Suppressor macrophage (primary cell): ENCODE results near the gene SS18L1.

Experiments used
- DNase-seq, 4 experiments: peaks; one replicate each; pipeline ENCODE4 v3.0.0-alpha.2; 2020 to 2022

The SS18L1 gene

DNA sequence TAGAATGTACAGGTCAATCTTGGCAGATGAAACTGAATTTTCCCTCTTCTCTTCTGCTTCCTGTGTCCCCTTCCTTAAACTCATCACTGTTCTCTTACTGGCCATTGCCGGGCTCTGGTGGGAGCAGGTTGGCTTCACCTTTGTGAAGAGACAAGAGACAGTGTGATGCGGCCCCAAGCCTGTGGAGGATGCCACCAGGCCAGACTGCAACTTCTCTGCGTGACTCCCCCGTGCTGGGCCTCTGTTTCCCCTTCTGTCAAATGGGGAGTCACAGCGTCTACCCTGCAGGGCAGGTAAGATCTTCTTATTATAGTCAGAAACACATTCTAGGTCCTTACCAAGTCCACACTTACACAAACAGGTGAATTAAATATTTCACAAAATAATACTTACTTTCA is 23.2 kb upstream of the SS18L1 start:
- no peak for DNase-seq

DNA sequence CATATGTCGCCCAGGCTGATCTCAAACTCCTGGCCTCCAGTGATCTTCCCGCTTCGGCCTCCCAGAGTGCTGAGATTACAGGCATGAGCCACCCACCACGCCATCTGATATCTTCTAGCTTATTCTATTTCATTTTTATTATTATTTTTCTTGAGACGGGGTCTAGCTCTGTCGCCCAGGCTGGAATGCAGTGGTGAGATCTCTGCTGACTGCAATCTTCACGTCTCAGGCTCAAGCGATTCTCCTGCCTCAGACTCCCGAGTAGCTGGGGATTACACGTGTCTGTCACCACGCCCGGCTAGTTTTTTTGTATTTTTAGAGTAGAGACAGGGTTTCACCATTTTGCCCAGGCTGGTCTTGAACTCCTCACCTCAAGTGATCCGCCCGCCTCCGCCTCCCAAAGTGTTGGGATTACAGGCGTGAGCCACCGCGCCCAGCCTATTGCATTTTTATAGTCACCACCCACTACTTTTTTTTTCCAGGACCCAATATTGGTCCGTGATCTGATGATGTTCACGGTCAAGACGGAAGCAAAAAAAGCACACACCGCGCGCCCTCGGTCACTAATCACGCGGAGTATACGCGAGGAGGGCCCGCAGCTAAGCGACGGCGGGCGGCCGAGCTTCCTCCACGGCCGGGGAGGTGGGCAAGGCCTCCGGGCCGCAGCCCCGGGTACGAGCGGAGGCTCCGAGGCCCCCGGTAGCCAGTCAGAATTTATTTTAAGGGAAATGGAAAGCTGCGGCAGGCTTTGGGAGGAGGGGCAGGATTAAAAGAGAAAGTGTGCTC is 22.4 kb upstream of the SS18L1 start:
- peak; percentile 87 to 94 (median 91) for DNase-seq

DNA sequence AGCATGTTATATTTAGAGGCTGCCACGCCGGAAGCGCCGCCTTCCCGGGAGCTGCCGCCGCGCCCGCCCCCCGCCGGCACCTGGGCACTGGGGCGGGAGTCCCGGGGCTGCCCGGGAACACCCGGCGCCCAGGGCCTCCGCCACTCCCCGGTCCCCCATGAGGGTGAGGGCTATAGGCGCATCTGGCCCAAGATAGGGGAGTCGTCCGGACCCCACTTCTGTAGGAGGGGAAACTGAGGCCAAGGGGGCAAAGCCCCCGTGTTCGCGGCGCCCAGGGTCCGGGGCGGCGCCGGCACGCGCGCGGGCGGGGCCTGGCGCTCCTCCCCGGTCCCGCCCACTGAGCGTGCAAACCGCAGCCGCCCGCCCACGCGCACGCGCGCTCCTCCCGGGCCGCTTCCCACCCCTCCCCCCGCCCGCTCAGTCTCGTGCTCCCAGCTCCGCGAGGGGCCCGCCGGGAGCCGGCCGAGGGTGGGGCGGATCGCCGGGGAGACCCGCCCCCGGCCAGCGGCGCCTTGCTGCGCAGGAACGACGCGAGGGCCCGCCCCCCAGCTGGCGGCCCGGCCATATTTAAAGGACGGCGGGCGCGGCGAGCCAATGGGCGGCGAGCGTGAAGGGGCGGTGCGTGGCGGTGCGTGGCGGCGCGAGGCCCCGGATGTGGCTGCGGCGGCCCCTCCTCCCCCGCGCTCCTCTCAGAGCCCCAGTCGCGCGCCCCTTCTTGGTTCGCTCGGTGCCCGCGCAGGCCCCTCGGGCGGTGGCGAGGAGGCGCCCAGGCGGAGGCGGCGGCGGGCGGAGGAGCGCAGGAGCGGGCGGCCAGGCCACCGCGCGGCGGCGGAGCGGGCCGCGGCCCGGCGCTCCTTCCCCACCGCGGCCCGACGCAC is 21.6 kb upstream of the SS18L1 start, which contains the start of gene LSM14B:
Gene LSM14B (plus strand): TSS at position 700 of the 878 bp plus-strand sequence. CDS start 192 bp downstream, outside the sequence.
- DNase-seq, result peak; percentile 98 to 100 (median 100)

DNA sequence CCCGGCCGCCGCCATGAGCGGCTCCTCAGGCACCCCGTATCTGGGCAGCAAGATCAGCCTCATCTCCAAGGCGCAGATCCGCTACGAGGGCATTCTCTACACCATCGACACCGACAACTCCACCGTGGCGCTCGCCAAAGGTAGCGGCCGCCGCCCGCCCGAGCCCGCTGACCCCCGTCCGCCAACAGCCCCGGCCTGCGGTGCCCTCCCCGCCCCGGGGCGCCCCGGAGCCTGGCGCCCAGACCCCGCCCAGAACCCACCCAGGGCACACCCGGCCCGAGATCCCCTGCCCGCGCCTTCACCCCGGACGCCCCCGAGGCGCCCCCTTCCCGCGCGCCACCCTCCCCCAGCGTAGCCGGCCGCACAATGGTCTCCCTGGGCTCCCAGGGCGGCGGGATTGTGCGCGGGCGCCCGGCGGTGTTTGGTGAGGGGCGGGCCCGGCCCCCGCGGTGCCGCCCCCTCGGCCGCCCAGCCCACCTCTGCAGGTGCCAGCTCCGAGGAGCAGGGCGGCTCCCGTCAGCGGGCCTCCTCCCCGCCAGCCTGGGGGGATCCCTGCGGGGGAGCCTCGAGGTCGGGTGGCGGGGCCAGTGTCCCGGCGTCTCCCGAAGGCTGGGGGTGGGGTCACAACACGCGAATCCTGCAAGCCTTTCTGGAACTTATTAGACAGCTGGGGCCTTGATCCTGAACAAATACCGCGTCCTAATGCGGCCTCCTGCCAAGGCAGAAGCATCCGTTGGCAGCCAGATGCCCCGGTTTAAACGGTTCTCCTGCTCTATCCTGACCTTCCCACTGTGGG is 20.7 kb upstream of the SS18L1 start:
- DNase-seq, result peak in 3 of 4 experiments; percentile 17 to 45 (median 29)

DNA sequence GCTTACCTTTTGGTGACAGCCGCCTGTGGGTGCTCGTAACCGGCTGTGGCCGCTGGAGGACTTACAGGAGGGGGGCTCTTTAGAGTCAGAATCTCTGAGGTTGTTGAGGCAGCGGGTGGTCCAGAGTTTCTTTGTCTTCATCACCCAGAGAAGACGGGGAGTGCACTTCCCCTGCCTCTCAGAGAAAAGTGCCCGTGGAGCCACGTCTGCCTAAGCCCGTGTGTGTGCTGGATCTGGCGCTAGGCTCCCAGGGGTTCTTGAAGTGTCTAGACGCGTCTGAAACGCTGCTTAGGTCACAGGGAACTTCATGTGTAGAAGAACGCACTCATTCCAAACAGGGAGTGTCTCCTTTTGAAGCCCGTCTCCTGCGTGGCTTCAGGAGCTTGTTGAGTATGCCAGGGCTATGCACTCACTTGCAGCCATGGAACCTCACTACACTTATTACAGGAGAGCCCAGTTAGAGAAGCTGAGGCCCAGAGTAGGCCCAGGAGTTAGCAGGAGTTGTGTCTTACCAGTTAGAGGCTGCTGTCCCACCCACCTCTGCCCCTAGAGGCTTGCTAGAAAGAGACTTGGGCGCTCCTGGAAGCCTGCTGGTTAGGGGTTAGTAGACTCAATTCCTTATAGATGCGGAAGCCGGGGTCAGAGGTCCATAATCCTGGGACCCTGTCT is 20.0 kb upstream of the SS18L1 start:
- peak in 2 of 4 experiments; percentile 21 to 32 for DNase-seq

DNA sequence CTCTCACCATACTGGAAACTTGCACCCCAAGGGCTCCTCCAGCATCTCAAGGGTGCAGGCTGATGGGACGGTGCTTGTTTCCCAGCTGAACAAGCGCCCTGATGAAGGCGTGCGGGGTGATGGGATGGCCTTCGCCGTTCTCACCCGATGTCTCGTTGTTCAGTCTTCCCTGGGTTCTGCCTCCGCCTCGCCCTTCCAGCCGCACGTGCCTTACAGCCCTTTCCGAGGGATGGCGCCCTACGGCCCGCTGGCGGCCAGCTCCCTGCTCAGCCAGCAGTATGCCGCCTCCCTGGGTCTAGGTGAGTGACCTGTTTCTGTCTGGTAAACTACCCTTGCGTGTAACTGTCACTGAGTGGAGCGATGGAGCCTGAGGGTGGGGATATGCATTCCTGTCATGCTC is 17.4 kb upstream of the SS18L1 start:
- DNase-seq, result no peak

DNA sequence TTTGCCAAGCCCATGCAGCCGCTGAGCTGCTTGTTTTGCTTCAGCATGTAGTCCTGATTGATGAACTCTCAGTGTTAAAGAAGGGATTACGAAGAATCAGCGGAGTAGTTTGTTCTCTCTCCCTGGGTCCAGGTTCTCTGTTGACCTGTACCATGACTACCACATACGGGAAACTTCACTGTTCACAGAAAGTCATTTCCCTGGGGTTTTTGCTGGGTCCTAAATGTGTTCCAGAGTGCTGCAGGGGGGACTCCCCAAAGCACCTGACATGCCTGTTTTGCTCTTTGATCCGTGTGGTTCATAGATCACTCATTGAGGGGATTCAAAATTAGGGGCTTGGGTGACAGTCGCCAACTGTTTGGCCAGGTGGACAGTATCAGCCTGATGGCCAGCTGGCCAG is 15.8 kb upstream of the SS18L1 start:
- no peak for DNase-seq

DNA sequence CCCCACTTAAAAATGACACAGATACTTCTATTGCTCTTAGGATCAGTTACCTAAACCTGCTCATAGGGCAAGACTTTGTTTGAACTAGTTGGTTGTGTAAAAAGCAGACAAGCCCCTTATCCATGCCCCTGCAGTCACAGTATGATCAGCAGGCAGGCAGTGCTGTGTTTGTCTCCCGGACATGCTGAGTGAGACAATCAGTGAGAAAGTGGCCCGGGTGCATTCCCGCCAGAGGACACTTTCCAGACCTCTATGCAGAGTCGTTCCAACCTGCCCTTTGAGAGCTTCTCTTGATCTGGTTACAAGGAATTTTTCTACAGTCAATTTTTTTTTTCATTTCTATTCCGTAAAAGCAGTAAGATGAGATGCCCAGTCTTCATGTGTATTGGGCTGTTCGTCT is 15.1 kb upstream of the SS18L1 start:
- DNase-seq, result no peak

DNA sequence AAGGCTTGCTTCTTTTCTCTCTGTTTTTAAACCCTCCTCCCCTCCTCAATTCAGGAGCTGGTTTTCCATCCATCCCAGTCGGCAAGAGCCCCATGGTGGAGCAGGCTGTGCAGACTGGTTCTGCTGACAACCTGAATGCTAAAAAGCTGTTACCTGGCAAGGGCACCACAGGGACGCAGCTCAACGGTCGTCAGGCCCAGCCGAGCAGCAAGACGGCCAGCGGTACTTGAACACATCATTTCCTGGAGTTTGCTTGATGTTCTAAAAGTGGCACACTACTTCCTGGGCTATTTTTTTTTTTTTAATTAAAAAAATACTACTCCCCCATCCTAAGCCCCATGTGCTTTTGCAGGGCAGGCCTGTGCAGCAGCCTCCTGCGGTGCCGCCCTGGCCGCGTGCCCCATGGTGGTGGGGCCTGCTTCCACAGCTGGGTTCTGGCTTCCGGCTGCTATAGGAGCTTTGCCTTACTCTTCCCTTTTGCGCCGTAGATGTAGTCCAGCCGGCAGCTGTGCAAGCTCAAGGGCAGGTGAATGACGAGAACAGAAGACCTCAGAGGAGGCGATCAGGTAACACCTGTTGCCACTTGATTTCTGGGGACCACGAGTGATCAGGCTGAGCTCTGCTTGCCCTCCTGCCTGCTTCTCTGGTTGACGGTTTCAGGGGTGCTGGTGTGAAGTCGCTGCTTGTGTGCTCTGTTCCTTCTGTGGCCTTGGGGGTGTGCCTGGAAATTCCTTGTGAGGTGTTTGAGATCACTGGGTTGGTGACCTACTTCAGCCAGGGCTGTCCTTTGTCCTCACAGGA is 13.6 kb upstream of the SS18L1 start:
- no peak for DNase-seq

DNA sequence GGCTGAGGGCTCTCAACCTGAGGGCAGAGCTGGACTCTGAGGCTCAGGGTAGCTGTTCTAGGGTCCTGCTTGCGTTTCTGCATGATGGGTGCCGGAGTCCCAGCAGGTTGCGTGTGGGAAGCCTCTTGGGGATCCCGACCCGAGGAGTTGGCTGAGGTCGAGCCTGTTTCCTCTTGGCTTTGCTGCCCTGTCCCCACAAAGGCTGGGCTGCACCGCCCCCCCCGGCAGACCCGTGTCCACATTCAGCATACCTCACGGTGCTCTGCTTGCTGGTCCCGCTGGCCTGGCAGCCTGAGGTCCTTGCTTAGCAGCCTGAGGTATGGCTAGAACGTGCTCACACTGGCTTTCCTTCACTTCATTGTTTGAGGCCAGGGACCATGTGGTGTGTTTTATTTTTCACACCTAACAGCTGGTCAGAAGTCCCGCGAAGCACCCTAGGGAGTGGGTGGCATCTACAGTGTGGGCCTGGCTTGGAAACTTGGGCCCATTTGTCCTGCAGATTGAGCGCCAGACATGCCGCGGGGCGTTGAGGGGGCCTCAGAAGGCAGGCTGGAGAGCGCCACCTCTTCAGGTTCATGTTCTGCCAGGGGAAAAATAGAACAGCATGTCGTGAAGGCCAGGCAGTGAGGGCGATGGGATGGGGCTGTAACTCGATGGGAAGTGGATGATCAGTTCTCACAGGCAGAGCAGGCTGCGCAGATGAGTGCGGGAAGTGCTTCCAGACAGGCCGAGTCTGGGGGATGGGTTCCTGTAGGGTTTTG is 11.8 kb upstream of the SS18L1 start:
- DNase-seq, result no peak

DNA sequence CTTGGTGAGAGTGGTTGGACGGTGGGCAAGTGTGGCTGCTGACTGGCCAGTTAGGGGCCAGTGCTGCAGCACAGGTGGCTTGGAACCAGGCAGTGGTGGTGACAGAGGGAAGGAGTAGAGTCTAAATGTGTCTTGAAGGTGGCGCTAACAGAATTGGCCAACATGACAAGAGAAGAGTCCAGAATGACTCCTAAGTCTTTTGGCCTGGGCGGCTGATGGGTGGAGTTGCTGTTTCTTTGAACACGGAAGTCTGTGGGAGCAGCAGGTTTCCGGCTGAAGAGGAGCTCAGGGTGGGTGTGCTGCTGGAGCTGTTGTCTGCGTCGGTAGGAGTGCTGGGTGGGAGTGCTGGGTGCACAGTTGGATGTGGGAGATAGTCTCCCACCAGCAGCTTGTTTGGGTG is 11.1 kb upstream of the SS18L1 start:
- DNase-seq, result peak; percentile 43 to 64 (median 62)

DNA sequence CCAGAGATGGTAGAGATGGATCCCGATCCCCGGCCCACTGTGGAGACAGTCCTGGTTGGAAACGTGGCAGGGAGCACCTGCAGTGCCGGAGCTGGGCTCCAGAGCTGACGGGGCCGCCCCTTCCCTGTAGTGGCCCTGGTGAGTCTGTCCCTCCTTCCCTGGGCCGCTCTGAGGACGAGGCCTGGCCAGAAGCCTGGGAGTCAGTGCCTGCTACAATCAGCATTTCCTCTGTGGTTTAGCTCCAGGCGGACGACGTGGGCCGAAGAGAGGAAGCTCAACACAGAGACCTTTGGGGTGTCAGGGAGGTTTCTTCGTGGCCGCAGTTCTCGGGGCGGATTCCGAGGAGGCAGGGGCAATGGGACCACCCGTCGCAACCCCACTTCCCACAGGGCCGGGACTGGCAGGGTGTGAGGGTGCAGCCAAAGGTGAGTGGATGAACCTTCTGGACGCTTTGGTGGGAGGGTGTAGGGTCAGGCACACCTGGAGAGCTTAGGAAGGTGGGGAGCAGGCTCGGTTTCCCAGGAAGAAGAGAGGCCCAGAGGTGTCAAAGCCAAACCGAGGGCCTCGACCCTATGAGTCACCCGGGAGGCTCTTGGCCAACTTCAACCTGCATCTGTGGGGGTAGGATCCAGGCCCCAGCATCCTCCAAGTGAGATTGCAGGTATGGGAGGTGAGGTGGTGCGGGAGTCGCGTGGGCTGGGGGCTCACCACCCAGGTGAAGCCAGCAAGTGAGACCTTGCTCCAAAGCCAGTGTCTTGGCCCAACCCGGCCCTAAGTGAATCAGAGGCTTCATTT is 10.3 kb upstream of the SS18L1 start:
- DNase-seq, result peak; percentile 86 to 92 (median 92)

DNA sequence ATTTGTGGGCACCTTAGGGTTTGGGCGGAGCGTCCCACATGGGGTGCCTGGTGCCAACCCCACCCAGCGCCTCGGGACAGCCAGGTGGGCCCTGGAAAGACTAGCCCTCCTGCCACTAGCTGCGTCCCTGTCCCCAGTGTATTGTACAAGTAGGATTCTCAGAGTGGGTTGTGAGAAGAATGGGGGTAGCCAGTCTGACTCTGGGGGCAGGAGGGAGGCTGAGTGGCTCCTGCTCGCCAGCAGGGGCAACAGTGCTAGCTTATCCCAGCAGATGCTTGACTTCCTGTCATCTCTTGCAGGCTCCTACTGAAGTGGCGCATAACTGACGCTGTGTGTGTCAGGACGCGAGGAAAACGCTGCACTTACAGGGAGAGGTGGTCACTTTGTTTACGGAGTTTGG is 9.7 kb upstream of the SS18L1 start:
- peak in 1 of 4 experiments; percentile 25 for DNase-seq

DNA sequence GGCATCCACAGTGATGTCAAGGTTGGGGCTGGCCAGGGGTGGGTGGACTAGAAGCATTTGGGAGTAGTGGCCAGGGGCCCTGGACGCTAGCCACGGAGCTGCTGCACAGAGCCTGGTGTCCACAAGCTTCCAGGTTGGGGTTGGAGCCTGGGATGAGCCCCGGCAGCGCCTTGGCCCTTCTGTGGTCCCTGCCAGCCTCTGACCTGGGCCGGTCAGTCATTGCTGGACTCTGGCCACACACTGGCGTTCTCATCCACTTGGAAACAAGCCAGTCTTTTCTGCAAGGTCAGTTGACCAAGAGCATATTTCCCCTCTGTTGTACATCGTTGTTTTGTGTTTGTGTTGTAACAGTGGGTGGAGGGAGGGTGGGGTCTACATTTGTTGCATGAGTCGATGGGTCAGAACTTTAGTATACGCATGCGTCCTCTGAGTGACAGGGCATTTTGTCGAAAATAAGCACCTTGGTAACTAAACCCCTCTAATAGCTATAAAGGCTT is 8.8 kb upstream of the SS18L1 start:
- peak in 3 of 4 experiments; percentile 34 to 62 (median 57) for DNase-seq

DNA sequence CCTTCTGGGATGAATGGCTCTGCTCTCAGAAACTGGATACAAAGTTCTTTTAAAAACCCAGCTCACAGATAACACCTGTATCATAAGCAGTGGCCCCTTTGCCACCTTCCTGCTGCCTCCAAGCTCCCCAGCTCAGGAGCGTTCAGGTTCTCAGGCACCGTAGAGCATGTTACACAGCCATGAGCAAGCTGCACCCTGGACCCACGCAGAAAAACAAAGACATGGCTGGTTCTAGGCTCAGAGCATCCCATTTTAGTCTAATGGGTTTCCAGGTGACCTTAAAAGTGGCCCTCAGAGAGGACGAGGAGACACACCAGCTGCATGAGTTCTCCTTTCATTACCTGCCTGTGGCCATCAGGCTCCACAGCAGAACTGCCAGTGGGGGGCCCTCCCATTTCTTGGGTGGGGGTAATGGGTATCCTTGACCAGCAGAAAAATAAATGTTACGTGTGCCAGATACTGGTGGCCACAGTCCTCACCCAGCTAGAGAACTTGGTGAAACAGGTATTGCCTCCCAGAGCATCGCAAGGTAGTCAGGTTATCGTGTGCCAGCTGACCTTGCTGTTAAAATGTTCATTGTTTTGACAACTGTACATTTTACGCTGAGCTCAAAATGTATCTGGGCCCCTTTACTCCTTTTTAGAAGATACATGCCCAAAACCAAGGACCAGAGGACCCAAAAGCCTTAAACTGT is 7.8 kb upstream of the SS18L1 start:
- no peak for DNase-seq

DNA sequence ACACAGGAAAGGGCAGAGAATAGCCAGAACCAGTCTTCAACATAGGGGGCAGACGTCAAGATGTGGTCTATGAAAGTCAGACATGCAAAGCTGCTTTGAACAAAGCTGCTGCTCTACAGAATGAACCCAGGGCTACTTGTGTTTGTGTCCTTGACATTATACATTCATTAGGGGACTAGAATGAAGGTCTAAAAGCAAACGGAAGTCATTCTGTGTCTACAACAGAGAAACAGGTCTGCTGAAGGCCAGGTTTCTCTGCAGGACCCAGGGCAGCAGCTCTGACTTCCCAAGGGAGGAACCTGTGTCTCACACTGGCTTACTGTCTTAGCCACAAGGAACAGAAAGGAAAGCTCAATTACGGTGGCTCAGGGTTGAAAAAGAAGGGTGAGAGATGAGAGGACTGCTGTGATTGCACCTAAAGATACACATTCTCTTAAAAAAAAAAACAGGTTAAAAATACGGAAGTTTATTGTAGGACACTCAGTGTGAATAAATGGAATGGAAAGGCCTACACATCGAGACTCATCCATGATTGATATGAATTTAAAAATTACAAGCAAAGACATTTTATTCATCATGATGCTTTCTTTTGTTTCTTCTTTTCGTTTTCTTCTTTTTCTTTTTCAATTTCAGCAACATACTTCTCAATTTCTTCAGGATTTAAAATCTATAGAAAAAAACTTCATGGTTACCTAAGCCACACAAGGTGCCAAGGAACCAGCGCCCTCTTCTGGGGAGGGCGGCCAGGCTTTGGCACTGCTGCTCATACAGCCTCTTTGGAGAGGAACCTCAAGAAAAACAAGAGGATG is 7.1 kb upstream of the SS18L1 start:
- DNase-seq, result peak; percentile 77 to 89 (median 80)

DNA sequence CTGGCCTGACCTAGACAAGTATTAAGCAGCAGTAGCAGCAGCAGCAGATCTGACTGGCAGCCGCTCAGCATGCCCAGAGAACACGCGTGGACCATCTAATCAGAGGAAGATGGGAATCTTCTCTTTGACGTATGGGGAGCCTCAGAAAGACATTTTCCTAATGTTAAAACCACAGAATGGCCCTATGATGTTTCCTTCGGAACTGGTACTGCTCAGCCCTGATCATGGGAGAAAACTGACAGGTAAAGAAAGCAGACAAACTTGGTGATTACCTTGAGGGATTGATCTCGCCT is 6.5 kb upstream of the SS18L1 start:
- no peak for DNase-seq
